HG03175 (cell line): ENCODE results near the gene PLIN4.
"Not testable (repeated sequence)": the region's sequence is repeated elsewhere in the genome, so short reads cannot be mapped to it uniquely, and the experiment has no call there.

ENCODE experiments used
- ATAC-seq: cut with Tn5 transposase; IDR thresholded peaks from one replicate; pipeline ENCODE4 v1.9.1; 2021; ENCODE audit warnings: mild to moderate bottlenecking, moderate library complexity; ENCODE audit not compliant: unreplicated experiment

PLIN4 gene

GRCh38 chr19:4547303-4548237, 29.3 kb upstream of the PLIN4 start:
- no peak for ATAC-seq

DNA sequence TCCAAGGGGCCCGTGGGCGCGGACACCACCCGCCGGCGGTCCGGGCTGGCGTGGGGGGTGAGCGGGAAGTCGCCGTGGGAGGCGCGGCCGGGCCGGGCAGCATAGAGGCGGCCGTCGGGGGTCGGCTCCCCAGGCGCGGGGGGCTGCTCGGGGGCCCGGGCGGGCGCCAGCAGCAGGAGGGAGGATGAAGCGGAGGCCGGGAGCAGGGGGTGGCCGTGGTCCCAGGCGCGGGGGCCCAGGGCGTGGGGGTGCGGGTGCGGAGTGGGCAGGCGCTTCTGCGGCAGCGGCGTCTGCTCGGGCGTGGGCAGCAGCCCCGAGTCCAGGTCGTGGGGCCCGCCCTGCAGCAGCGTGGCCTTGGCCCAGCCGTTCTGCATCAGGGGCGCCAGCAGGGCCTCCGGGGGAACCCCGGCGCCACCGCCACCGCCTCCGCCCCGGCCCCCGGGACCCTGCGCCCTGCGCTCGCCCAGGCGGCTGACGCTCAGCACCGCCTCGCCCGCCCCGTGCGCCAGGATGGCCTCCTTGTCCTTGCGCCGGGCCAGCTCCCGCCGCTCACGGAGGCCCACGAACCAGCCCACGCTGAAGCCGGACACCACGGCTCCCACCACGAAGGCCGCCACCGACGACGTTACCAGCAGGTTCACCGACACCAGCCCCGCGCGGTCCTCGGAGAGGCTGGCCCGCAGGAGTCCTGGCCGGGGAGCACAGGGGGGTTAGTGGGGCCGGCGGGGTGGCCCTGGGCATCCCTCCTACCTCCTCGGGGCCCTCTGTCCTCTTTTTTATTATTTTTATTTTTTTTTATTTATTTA, 25.8 kb upstream of the PLIN4 start:
- no peak for ATAC-seq

DNA sequence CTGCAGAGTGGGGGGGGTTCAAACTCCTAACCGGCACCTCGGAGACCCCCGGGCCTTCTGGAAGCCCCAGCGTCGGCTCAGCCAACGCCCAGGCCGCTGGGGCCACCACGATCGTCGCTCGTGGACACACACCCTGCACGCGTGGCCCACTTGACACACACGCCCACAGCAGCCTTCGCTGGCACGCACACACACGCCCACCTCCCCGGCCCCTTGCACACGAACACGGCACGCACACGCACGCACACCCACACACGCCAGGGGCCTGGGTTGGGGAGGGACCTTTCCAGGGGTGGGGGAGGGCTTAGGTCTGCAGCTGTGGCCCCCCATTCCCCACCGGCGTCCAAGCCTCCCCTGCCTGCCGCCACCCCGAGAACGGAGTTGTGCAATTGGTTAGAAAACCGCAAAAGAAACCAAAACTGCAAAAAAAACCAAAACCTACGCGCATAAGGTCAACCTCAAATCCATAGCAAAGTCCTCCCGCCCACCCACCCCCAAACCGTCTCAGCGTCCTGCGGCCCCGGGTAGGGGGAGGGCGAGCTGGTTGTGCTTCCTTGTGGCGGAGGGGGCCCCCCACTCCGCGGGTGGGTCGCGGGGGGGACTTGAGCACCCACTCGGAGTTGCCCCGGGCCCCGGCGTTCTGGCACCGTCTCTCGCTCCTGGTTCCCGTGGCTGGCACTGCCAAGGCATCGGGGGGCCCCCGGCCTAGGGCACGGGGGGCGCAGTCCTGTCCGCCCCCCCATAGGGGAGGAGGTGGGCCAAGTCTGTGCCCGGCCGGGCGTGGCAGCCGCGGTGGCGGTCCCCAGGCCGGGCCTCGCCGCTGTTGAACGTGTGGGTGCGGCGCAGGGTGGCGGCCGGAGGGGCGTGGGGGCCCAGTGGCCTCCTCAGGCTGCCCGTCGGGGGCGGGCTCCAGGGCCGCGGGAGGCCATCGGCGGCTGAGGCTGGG, 24.9 kb upstream of the PLIN4 start:
- ATAC-seq: no peak

DNA sequence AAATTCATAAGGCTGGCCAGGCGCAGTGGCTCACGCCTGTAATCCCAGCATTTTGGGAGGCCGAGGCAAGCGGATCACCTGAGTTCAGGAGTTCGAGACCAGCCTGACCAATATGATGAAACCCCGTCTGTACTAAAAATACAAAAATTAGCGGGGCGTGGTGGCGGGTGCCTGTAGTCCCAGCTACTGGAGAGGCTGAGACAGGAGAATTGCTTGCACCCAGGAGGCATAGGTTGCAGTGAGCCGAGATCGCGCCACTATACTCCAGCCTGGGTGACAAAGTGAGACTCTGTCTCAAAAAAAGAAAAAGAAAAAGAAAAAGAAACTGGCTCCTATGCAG, 23.5 kb upstream of the PLIN4 start:
- ATAC-seq: not testable (repeated sequence)

- ATAC-seq: no peak
These were observed 23.0 kb upstream of the PLIN4 start for GRCh38 chr19:4541114-4541805.

DNA sequence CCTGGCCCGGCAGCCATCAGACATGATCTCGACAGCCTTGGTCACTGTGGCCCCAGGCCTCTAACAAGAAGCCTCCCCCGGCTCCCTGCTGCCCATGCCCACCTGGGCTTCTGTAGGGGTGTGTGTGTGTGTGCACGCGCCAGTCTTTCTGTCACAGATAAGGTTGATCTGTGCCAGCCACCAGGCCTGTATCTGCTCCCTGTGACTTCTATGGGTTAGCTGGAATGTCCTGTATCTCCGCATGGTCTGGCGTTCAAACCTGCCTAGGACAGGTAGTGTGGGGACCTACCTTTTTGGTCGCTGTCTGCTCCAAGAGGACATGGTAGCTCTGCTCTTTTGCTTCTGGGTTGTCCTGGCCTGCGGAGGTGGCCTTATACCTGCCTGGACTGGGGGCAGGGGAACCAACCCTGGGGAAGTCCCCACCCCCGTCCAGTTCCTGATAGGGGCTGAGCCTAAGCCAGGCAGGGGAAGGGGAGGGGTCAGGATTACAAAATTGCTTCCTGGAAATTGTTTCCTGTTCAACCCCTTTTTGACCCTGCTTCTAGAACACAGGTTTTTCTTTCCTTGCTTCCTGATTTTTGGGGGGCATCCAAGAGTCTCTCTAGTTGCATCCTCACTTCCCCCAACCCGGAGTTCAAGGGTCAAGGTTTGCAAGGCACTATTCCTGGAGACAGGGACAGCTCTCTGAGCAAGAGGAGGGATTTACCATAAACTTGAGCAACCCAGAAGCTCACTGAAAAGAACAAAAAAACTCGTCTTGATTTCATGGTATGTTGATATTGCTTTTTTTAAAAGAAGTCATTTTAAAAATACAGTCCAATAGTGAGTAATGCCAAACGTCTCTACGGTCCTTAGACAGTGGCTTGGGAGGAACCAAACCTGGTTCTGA, 21.7 kb upstream of the PLIN4 start, which contains the start of gene LRG1:
LRG1 (minus strand) TSS at position 344 of the 889 bp plus-strand sequence; CDS start at position 321, 23 bp downstream.
- no peak for ATAC-seq

GRCh38 chr19:4539169-4539692, 20.9 kb upstream of the PLIN4 start:
- no peak for ATAC-seq

DNA sequence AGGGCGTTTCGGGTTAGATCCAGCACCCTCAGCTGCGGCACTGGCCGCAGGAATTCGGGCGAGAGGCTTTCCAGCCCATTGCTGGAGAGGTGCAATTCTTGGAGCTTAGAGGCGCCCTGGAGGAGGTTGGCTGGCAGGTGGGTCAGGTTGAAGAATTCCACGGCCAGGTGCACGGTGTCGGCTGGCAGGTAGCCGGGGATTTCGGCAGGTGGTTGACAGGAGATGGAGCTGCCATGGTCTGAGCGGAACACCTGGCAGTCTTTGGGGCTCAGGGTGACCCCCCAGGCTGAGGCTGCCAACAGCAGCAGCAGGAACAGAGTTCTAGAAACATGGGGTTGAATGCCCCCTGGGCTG, 20.3 kb upstream of the PLIN4 start:
- no peak for ATAC-seq

- ATAC-seq: no peak
These were observed 19.8 kb upstream of the PLIN4 start for GRCh38 chr19:4537953-4538600.

DNA sequence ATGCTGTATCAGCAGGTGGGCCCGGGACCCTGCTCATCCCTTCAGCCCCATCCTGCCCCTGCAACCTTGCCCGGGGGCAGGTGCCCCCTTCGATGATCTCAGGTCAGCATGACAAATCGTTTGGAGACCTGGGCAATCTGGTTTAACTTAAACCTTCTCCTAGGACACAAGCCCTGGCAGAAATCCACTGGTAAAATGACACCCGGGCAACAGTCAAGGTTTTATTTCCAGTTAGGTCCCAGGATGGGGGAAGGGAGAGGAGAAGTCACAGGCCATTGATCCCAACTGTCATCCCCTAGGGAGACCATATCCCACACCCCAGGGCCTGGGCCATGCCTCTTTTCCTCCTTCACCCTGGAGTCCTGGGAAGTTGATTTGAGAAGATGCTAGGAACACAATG, 18.5 kb upstream of the PLIN4 start:
- no peak for ATAC-seq

GRCh38 chr19:4534836-4535658, 16.8 kb upstream of the PLIN4 start, which contains the start of gene PLIN5:
PLIN5 (minus strand) TSS chr19:4535224; CDS start chr19:4534074, 1,150 bp downstream.
- ATAC-seq: no peak

GRCh38 chr19:4533835-4534424, 15.6 kb upstream of the PLIN4 start:
- ATAC-seq: no peak

DNA sequence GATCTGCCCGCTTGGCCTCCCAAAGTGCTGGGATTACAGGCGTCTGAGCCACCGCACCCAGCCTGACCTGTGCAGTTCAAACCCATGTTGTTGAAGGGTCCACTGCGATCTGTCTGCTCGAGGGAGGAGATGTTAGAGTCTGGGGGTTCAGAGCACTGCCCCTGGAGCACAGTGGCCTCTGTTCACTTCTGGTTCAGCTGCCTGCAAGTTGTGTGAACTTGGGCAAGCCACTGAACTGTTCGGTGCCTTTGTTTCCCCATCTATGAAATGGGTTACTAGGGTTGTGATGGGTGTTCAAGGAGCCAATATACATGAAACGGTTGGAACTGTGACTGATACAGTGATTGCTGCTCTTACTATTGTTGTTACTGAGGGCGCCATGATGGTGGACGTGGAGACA, 15.0 kb upstream of the PLIN4 start:
- ATAC-seq: no peak

GRCh38 chr19:4531562-4532165, 13.4 kb upstream of the PLIN4 start:
- no peak for ATAC-seq

DNA sequence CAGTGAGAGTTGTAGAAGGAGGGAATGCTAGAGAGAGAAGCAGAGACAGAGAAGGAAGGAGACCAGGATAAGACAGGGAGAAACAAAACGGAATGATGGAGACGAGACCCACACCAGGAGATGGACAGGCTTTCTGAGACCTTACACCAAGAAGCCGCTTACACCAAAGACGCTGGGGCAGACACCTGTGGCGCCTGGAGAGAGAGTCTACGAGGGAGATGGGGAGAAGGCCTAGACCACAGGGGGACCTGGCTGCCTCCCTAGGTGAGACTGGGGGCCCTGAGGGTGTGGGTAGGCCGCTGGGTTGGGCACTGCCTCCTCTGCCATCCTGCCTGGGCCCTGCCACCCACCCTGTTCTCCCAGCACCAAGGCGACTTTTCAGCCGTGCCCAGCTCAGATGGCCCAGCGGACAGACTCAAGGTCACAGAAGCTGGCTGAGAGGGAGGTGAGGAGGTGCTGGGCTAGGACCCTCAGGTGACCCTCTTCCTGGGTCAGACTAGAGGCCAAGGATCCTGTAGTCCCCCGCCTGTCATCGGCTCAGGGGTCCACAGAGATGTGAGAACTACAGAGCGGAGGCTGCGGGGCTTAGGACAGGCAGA, 11.7 kb upstream of the PLIN4 start:
- ATAC-seq: no peak

DNA sequence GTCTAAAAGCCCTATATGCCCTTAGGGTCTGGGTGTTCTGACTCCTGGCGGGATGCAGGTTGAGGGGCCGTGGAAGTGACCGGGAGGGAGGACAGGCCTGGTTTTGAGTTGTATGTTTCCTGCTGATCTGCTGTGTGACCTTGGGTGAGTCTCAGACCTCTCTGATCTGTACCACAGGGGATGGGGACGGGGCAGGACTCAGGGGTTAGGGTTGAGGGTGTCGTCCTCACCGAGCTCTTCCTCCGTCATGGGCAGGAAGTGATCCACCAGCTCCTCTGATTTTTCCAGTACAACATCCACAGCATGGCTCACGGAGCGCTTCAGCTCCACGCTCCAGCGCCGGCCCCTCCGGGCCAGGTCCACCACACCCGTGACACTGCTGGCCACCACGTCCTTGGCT, 10.6 kb upstream of the PLIN4 start:
- ATAC-seq: no peak
